SU-DHL-6 (cell line): ENCODE data around the gene SPCS2.

Experiments used
- H2AFZ ChIP-seq: fragments of 200-600 bp; sonication (generic); 2 replicates; pipeline ENCODE4 v1.6.1; 2014; ENCODE audit warnings: low read depth, mild to moderate bottlenecking, moderate library complexity, mixed read lengths, antibody characterized with exemption, low read length; ENCODE audit not compliant: severe bottlenecking
- H3F3A ChIP-seq: fragments of 200-600 bp; shearing (Covaris generic); 2 replicates; pipeline ENCODE4 v1.6.0; 2016; ENCODE audit warnings: antibody characterized with exemption, mild to moderate bottlenecking; ENCODE audit not compliant: insufficient read depth
- H3K27ac ChIP-seq: fragments of 200-600 bp; sonication (generic); 2 replicates; pipeline ENCODE4 v1.5.1; 2016; ENCODE audit warnings: low read depth, mild to moderate bottlenecking, low read length, moderate library complexity, mixed read lengths
- H3K27me3 ChIP-seq: fragments of 200-600 bp; sonication (generic), shearing (Covaris generic); 2 replicates; pipeline ENCODE4 v1.6.0; 2014; ENCODE audit warnings: mild to moderate bottlenecking, low read length
- H3K36me3 ChIP-seq: fragments of 200-600 bp; sonication (generic); 2 replicates; pipeline ENCODE4 v1.6.1; 2014; ENCODE audit warnings: mild to moderate bottlenecking, low read length, mixed read lengths
- H3K4me2 ChIP-seq: fragments of 300-600, 200-600 bp; shearing (Covaris generic), sonication (generic); 2 replicates; pipeline ENCODE4 v1.6.0; 2014; ENCODE audit warnings: low read length, low read depth, mild to moderate bottlenecking; ENCODE audit not compliant: poor library complexity, severe bottlenecking
- H3K4me3 ChIP-seq: fragments of 200-600 bp; sonication (generic); 2 replicates; pipeline ENCODE4 v1.5.1; 2014; ENCODE audit warnings: antibody characterized with exemption, low read length, mild to moderate bottlenecking, mixed read lengths; ENCODE audit not compliant: insufficient read depth, poor library complexity, severe bottlenecking
- H3K79me2 ChIP-seq: fragments of 200-600 bp; sonication (generic); 2 replicates; pipeline ENCODE4 v1.6.1; 2014; ENCODE audit warnings: mild to moderate bottlenecking, low read length, moderate library complexity; ENCODE audit not compliant: insufficient read depth
- H3K9ac ChIP-seq: fragments of 200-600 bp; sonication (generic); 2 replicates; pipeline ENCODE4 v1.7.0; 2014; ENCODE audit warnings: mild to moderate bottlenecking, low read length
- H3K9me2 ChIP-seq: fragments of 200-600 bp; sonication (generic); replicated peaks from 2 replicates; pipeline ENCODE4 v1.6.1; 2014; ENCODE audit warnings: low read length; ENCODE audit not compliant: insufficient read depth
- H3K9me3 ChIP-seq: fragments of 200-600 bp; sonication (generic); 2 replicates; pipeline ENCODE4 v1.6.1; 2014; ENCODE audit warnings: low read length, mixed read lengths; ENCODE audit not compliant: insufficient read depth
- H4K20me1 ChIP-seq: fragments of 200-600 bp; sonication (generic); 2 replicates; pipeline ENCODE4 v1.6.1; 2014; ENCODE audit warnings: low read depth, mild to moderate bottlenecking, antibody characterized with exemption, low read length, moderate library complexity, mixed read lengths
- EZH2phosphoT487 ChIP-seq: fragments of 200-600 bp; sonication (generic), shearing (Covaris generic); conservative IDR thresholded peaks from 2 replicates; pipeline ENCODE4 v1.6.1; 2018; ENCODE audit warnings: mild to moderate bottlenecking, antibody characterized with exemption, low read length, moderate library complexity, mixed read lengths
- TF ChIP-seq, protein P1 (sequence below): fragments of 200-600 bp; sonication (generic); IDR thresholded peaks from one replicate; pipeline ENCODE4 v1.5.1; 2017; ENCODE audit warnings: antibody characterized with exemption, mild to moderate bottlenecking, low read length, moderate library complexity; ENCODE audit not compliant: insufficient read depth, poor library complexity, severe bottlenecking

SPCS2 gene

DNA sequence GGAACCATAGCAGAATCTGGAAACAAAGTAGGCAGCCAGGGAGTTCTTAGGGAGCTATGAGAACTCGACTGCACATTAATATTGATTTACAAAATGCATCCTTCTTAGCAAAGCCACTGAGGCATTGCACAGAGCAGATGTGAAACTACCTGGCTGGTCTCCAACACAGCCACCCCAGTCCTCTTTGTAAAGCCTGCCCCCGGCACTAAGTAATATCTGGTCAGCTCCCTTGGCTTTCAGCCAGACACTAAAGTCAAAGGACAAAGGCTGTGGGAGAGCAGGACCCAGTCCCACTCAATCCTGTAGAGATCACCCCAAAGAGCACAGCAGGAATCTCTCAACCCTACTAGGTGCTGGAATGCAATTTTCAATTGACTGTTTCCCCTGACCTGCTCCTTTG, 13.0 kb upstream of the SPCS2 start:
- Histone ChIP-seq H3K27me3 (no peaks in the 10 kb centered on the region), H2AFZ (no peak overlapping the region), H3K79me2 (no peaks in the 10 kb centered on the region), H3K27ac (no peak overlapping the region), H3K36me3 (no peaks in the 10 kb centered on the region), H3F3A (no peaks in the 10 kb centered on the region), H3K9me3 (no peaks in the 10 kb centered on the region), H4K20me1 (no peaks in the 10 kb centered on the region), H3K4me3 (no peak overlapping the region), H3K9me2 (no peaks in the 10 kb centered on the region), H3K4me2 (no peak overlapping the region), H3K9ac (no peak overlapping the region)
- TF ChIP-seq, protein P1, sequence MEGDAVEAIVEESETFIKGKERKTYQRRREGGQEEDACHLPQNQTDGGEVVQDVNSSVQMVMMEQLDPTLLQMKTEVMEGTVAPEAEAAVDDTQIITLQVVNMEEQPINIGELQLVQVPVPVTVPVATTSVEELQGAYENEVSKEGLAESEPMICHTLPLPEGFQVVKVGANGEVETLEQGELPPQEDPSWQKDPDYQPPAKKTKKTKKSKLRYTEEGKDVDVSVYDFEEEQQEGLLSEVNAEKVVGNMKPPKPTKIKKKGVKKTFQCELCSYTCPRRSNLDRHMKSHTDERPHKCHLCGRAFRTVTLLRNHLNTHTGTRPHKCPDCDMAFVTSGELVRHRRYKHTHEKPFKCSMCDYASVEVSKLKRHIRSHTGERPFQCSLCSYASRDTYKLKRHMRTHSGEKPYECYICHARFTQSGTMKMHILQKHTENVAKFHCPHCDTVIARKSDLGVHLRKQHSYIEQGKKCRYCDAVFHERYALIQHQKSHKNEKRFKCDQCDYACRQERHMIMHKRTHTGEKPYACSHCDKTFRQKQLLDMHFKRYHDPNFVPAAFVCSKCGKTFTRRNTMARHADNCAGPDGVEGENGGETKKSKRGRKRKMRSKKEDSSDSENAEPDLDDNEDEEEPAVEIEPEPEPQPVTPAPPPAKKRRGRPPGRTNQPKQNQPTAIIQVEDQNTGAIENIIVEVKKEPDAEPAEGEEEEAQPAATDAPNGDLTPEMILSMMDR = no peak
- TF ChIP-seq EZH2phosphoT487 = no peak

DNA sequence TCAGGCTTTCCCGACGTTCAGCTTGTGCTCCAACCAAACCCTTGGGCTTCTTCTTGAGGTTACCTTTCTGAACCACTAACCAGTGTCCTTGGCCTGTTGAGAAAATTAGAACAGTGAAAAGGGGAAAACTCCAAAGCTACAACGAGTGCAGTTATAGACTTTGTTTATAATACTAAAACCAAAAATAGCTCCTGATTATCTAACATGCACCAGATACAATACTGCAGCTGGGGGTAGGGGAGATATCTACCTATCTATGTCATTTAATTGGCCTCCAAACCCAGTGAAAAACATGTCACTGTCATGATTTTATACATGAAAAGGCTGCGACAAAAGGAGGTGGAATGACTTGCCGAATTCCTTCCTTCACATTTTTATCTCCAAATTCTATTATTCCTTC, 12.1 kb upstream of the SPCS2 start:
- H4K20me1 ChIP-seq = no peaks in the 10 kb centered on the region

DNA sequence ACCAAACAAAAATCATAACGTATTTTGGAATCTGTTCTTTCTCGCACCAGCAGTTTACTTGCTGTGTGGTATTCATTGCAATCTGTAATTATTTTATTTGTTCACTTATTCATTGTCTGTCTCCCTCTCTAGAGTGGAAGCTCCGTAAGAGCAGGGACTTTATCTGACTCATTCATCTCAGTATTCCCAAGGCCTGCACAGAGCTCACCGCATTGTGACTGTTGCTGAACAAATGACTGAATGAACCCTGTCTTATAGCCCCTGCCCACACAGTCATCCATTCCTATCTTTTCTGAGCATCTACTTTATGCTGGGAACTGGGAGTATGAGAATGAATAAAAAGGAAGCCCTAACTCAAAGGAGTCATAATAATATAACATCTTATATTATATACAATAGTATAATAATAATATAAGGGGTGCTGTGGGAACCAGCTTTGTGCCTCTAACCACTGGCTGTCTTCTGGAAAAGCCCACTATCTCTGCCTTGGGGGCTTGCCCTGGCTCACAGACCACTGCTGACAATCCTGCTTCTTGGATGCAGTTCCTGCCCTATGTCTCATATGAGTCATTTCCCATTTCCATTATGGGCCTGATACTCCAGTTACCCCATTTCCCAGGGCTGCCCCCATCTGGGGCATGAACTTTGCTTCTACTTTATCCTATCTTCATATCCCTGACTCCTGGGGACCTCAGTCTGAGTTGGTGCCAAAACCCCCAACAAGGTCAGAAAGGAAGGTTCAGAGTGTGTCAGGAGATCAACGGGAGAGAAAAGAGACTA, 11.2 kb upstream of the SPCS2 start:
- Histone ChIP-seq H3K27ac (no peak overlapping the region), H3K27me3 (no peaks in the 10 kb centered on the region), H3F3A (no peaks in the 10 kb centered on the region), H3K4me3 (no peak overlapping the region), H3K9ac (no peak overlapping the region), H3K36me3 (no peaks in the 10 kb centered on the region), H3K79me2 (no peaks in the 10 kb centered on the region), H3K9me3 (no peaks in the 10 kb centered on the region), H4K20me1 (no peaks in the 10 kb centered on the region), H3K9me2 (no peaks in the 10 kb centered on the region), H3K4me2 (no peak overlapping the region), H2AFZ (no peak overlapping the region)
- TF ChIP-seq, protein P1 = no peak
- TF ChIP-seq EZH2phosphoT487 = no peak

More for the DNA sequence above, 12.1 kb upstream of the SPCS2 start:
- Histone ChIP-seq H3K9ac (no peak overlapping the region), H3K27ac (no peak overlapping the region), H3K36me3 (no peaks in the 10 kb centered on the region), H3K9me3 (no peaks in the 10 kb centered on the region), H2AFZ (no peak overlapping the region), H3K4me2 (no peak overlapping the region), H3K4me3 (no peak overlapping the region), H3K79me2 (no peaks in the 10 kb centered on the region), H3F3A (no peaks in the 10 kb centered on the region), H3K9me2 (no peaks in the 10 kb centered on the region), H3K27me3 (no peaks in the 10 kb centered on the region)
- no peak for TF ChIP-seq EZH2phosphoT487
- TF ChIP-seq, protein P1 = no peak
